GM19467 (cell line): Measurements from ENCODE around the gene NUP62CL.

ENCODE experiments used
- ATAC-seq: cut with Tn5 transposase; IDR thresholded peaks from one replicate; pipeline ENCODE4 v1.9.1; 2021; ENCODE audit warnings: mild to moderate bottlenecking, moderate library complexity; ENCODE audit not compliant: unreplicated experiment

NUP62CL gene

GRCh38 chrX:107153005-107153404 is 53.2 kb downstream of the NUP62CL start:
- no peak for ATAC-seq

GRCh38 chrX:107146670-107147069 is 59.6 kb downstream of the NUP62CL start:
- no peak for ATAC-seq

- no peak for ATAC-seq
Observed at GRCh38 chrX:107135965-107136307, 70.3 kb downstream of the NUP62CL start.

- no peak for ATAC-seq
Observed at GRCh38 chrX:107135049-107135964, 70.9 kb downstream of the NUP62CL start.

- no peak for ATAC-seq
Observed at GRCh38 chrX:107123750-107124149, 82.5 kb downstream of the NUP62CL start.

GRCh38 chrX:107119283-107119682 is 87.0 kb downstream of the NUP62CL start:
- ATAC-seq: no peak

GRCh38 chrX:107118322-107119147 is 87.7 kb downstream of the NUP62CL start, which contains the start of gene RBM41:
Gene RBM41 (minus strand): TSS chrX:107118822. CDS start chrX:107118773, 49 bp downstream.
- ATAC-seq: peak; percentile 99

GRCh38 chrX:107117993-107118321 is 88.3 kb downstream of the NUP62CL start:
- ATAC-seq: no peak

GRCh38 chrX:107107459-107107858 is 98.8 kb downstream of the NUP62CL start:
- no peak for ATAC-seq

- ATAC-seq: no peak
Observed at GRCh38 chrX:107102980-107103379, 103.3 kb downstream of the NUP62CL start.

- no peak for ATAC-seq
Observed at GRCh38 chrX:107076158-107076557, 130.1 kb downstream of the NUP62CL start.
